ENCODE measurements around the gene FURIN. TPM values are rescaled to one million over a fixed set of nuclear protein-coding genes. Genes with fewer than 3 reads are reported as not detected.
"Not testable (repeated sequence)": the region's sequence is repeated elsewhere in the genome, so short reads cannot be mapped to it uniquely, and the experiment has no call there.

Gene FURIN
- total RNA-seq, 1 donor from 2014 or later: 26.5 TPM

DNA sequence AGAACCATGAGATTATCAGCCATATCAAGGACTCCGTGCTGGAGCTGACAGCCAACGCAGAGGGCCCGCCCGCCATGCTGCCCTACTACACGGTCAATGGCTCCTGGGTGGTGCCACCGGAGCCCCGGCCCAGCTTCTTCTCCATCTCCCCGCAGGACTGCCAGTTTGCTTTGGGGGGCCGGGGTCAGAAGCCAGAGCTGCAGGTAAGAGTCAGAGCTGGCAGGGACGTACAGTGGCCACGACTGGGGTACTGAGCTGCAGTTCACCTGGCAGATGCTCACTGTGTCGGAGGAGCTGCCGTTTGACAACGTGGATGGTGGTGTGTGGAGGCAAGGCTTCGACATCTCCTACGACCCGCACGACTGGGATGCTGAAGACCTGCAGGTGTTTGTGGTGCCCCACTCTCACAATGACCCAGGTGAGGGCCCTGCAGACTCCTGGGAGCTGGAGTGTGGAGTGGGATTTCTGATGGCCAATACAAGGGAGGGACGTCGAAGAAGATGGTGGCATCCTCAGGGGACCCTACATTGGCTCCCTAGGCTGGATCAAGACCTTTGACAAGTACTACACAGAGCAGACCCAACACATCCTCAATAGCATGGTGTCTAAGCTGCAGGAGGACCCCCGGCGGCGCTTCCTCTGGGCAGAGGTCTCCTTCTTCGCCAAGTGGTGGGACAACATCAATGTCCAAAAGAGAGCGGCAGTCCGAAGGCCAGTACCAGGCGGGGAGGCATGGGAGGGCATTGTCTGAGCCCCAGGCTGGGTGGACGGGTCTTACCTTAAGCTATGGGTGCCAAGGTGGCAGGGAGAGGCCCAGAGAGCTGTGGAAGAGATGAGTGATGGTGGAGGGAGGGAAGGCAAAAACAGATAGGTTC lies 37.2 kb downstream of the FURIN start:
- Mint-ChIP-seq H3K36me3 (ENCODE audit: unreplicated experiment) (peaks cover 6% of the 10 kb centered on the region), H3K9me3 (ENCODE audit: unreplicated experiment) (peaks cover 3% of the 10 kb centered on the region), H3K4me3 (ENCODE audit: unreplicated experiment) (peak overlapping the region; percentile 11), H3K4me1 (ENCODE audit: low read depth, unreplicated experiment) (peaks cover 9% of the 10 kb centered on the region), H3K27ac (ENCODE audit: unreplicated experiment) (no peak overlapping the region), H3K27me3 (ENCODE audit: unreplicated experiment) (peaks cover 11% of the 10 kb centered on the region)
- TF ChIP-seq, protein P1, sequence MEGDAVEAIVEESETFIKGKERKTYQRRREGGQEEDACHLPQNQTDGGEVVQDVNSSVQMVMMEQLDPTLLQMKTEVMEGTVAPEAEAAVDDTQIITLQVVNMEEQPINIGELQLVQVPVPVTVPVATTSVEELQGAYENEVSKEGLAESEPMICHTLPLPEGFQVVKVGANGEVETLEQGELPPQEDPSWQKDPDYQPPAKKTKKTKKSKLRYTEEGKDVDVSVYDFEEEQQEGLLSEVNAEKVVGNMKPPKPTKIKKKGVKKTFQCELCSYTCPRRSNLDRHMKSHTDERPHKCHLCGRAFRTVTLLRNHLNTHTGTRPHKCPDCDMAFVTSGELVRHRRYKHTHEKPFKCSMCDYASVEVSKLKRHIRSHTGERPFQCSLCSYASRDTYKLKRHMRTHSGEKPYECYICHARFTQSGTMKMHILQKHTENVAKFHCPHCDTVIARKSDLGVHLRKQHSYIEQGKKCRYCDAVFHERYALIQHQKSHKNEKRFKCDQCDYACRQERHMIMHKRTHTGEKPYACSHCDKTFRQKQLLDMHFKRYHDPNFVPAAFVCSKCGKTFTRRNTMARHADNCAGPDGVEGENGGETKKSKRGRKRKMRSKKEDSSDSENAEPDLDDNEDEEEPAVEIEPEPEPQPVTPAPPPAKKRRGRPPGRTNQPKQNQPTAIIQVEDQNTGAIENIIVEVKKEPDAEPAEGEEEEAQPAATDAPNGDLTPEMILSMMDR (IDR thresholded peaks at IDR 0.05; ENCODE audit: partially characterized antibody, unreplicated experiment): no peak
- no peak for DNase-seq

DNA sequence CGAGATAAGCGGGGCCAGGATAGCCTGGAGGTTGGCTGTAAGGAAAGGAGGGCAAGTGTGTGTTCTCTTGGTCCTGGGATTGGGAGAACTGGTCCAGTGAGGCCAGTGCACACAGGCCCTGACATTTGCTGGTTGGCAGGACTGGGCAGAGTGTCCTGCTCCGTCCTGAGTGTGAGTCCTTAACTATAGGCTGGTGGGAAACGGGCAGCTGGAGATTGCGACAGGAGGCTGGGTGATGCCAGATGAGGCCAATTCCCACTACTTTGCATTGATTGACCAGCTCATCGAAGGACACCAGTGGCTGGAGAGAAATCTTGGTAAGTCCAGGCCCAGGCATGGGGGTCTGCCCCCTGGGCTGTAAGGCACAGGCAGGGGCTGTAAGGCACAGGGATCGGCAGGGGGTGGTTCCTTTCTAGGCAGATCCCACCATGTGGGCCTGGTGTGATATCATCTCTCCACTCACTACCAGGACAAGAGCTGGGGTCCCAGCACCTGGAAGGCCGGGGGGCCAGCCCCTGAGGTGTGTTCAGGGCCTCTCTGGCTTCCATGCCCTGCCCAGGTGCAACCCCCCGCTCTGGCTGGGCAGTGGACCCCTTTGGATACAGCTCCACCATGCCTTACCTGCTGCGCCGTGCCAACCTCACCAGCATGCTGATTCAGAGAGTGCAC lies 37.9 kb downstream of the FURIN start:
- DNase-seq: no peak
- peaks cover 3% of the 10 kb centered on the region for H3K9me3 Mint-ChIP-seq (ENCODE audit: unreplicated experiment)
- H3K27ac Mint-ChIP-seq (ENCODE audit: unreplicated experiment): no peak overlapping the region
- TF ChIP-seq, protein P1 (IDR thresholded peaks at IDR 0.05; ENCODE audit: partially characterized antibody, unreplicated experiment): no peak
- peaks cover 8% of the 10 kb centered on the region for H3K27me3 Mint-ChIP-seq (ENCODE audit: unreplicated experiment)
- H3K4me1 Mint-ChIP-seq (ENCODE audit: low read depth, unreplicated experiment): peaks cover 9% of the 10 kb centered on the region
- H3K36me3 Mint-ChIP-seq (ENCODE audit: unreplicated experiment): peaks cover 6% of the 10 kb centered on the region
- H3K4me3 Mint-ChIP-seq (ENCODE audit: unreplicated experiment): peak overlapping the region; percentile 11

DNA sequence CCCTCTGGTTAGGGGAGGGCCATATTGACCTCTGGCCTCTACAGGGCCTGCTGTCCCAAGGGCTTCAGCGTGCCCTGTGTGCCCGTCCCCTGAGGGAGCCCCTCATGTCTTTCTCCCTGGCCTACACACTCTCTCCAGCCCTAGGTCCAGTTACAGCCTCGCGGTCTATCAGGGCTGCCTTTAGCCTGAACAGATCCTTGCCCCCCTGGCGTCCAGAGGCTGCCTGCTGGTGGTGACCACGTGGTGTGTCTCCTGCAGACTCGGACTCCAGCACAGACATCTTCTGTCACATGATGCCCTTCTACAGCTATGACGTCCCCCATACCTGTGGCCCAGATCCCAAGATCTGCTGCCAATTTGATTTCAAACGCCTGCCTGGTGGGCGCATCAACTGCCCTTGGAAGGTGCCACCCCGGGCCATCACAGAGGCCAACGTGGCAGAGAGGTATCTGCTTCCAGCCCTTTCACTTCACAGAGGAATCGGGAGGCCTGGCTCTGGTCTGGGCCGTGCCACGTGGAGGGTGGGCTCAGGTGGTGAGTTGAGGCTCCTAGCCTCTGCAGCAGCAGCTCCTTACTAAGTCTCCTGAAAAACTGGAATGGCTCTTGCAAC lies 38.8 kb downstream of the FURIN start:
- Mint-ChIP-seq H3K36me3 (ENCODE audit: unreplicated experiment) (peaks cover 6% of the 10 kb centered on the region), H3K4me1 (ENCODE audit: low read depth, unreplicated experiment) (peaks cover 4% of the 10 kb centered on the region), H3K9me3 (ENCODE audit: unreplicated experiment) (peaks cover 1% of the 10 kb centered on the region), H3K27ac (ENCODE audit: unreplicated experiment) (no peak overlapping the region), H3K27me3 (ENCODE audit: unreplicated experiment) (peaks cover 6% of the 10 kb centered on the region), H3K4me3 (ENCODE audit: unreplicated experiment) (no peak overlapping the region)
- TF ChIP-seq, protein P1 (IDR thresholded peaks at IDR 0.05; ENCODE audit: partially characterized antibody, unreplicated experiment): no peak
- DNase-seq: no peak

DNA sequence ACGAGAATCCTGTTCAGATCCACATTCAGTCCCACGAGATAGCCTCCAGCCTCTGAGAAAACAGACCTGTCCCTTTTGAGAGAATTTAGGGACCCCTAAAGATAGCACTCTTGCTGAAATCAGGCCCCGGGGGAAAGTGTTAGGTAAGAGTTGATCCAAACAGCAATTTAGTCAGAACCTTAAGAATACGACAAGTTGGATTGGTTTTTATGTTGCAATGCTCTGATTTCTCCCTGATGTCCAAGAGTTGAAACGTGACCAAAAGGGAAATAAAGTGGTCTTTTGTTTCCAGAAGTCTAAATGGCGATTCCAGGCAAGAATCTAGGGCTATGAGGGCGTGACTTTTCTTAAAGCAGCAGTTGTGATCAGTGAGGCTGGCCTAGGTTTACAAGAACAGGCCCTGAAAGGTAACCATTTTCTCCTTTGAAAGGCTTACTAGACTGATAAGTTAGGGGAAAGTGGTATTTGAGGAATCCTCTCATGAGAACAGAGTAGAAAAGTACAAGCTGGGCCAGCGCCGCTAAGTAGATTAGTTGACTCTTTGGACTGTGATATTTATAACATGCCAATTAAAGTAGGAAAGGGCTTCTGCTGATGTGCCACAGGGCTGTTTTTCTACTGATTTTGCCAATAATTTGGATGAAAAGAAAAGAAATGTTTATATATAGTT lies 39.6 kb downstream of the FURIN start:
- DNase-seq: no peak
- Mint-ChIP-seq H3K4me3 (ENCODE audit: unreplicated experiment) (no peak overlapping the region), H3K9me3 (ENCODE audit: unreplicated experiment) (no peaks in the 10 kb centered on the region), H3K4me1 (ENCODE audit: low read depth, unreplicated experiment) (peaks cover 4% of the 10 kb centered on the region), H3K27me3 (ENCODE audit: unreplicated experiment) (peaks cover 6% of the 10 kb centered on the region), H3K36me3 (ENCODE audit: unreplicated experiment) (peaks cover 6% of the 10 kb centered on the region), H3K27ac (ENCODE audit: unreplicated experiment) (no peak overlapping the region)
- TF ChIP-seq, protein P1 (IDR thresholded peaks at IDR 0.05; ENCODE audit: partially characterized antibody, unreplicated experiment): no peak

DNA sequence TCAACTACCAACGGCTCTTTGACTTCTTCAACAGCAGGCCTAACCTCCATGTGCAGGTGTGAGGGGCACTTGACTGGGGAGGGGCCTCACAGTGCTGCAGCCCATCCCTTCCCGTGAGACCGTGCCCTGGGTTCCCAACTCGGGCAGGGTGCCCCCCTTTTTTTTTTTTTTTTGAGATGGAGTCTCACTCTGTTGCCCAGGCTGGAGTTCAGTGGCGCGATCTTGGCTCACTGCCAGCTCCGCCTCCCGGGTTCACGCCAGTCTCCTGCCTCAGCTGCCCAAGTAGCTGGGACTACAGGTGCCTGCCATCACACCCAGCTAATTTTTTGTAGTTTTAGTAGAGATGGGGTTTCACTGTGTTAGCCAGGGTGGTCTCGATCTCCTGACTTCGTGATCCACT lies 41.1 kb downstream of the FURIN start:
- H3K4me1 Mint-ChIP-seq (ENCODE audit: low read depth, unreplicated experiment): not testable (repeated sequence)

More for the DNA sequence above, 41.1 kb downstream of the FURIN start:
- not testable (repeated sequence) for H3K27ac Mint-ChIP-seq (ENCODE audit: unreplicated experiment); H3K9me3 Mint-ChIP-seq (ENCODE audit: unreplicated experiment); H3K4me3 Mint-ChIP-seq (ENCODE audit: unreplicated experiment); H3K27me3 Mint-ChIP-seq (ENCODE audit: unreplicated experiment); H3K36me3 Mint-ChIP-seq (ENCODE audit: unreplicated experiment); DNase-seq
